Measurements from ENCODE around the gene GTPBP2.

DNA sequence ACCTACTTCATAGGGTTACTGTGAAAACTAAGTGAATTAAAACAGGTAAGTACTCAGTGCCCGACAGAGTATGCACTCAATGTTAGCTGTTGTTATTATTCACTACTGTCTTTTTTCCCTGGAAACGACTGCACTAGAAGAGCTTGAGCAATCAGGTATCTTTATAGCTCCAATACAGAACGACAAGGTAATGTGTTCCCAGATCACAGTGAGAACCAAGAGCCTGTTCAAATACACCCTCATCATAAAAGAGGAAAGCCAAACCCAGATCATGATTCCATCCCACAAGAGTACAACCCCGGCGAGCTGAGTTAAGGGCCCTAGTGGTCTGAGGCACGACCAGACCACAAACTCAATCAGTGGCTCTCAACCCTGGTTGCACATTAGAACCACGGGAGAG, 48.7 kb upstream of the GTPBP2 start:
- TF ChIP-seq, protein P1, sequence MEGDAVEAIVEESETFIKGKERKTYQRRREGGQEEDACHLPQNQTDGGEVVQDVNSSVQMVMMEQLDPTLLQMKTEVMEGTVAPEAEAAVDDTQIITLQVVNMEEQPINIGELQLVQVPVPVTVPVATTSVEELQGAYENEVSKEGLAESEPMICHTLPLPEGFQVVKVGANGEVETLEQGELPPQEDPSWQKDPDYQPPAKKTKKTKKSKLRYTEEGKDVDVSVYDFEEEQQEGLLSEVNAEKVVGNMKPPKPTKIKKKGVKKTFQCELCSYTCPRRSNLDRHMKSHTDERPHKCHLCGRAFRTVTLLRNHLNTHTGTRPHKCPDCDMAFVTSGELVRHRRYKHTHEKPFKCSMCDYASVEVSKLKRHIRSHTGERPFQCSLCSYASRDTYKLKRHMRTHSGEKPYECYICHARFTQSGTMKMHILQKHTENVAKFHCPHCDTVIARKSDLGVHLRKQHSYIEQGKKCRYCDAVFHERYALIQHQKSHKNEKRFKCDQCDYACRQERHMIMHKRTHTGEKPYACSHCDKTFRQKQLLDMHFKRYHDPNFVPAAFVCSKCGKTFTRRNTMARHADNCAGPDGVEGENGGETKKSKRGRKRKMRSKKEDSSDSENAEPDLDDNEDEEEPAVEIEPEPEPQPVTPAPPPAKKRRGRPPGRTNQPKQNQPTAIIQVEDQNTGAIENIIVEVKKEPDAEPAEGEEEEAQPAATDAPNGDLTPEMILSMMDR (conservative IDR thresholded peaks at IDR 0.05), result no peak
- no peak for TF ChIP-seq ZFX (IDR thresholded peaks at IDR 0.05)

Data from C4-2B (cell line).